ENCODE results near the gene RAB31. TPM values are rescaled to one million over a fixed set of nuclear protein-coding genes. Genes with fewer than 3 reads are reported as not detected.

Gene RAB31
- polyA plus RNA-seq, 1 donor from 2014 or later, result 16.3 TPM

- no peak overlapping the region for H3K27ac ChIP-seq (ENCODE audit: low read length)
- no peak for TF ChIP-seq EP300 (conservative IDR thresholded peaks at IDR 0.05; ENCODE audit: poor library complexity, severe bottlenecking)
- no peak for TF ChIP-seq EZH2 (IDR thresholded peaks at IDR 0.05; ENCODE audit: borderline replicate concordance, insufficient read depth, low read length, poor library complexity, severe bottlenecking)
- TF ChIP-seq RAD21 (conservative IDR thresholded peaks at IDR 0.05), result no peak
- TF ChIP-seq REST (IDR thresholded peaks at IDR 0.05; ENCODE audit: borderline replicate concordance), result no peak
- TF ChIP-seq TAF1 (IDR thresholded peaks at IDR 0.05; ENCODE audit: low read depth), result no peak
- TF ChIP-seq POLR2AphosphoS5 (IDR thresholded peaks at IDR 0.05), result no peak
- TF ChIP-seq SMC3 (conservative IDR thresholded peaks at IDR 0.05; ENCODE audit: poor library complexity), result no peak
- TF ChIP-seq MXI1 (conservative IDR thresholded peaks at IDR 0.05; ENCODE audit: poor library complexity, severe bottlenecking), result no peak
- no peak for TF ChIP-seq CTCF (IDR thresholded peaks at IDR 0.05; ENCODE audit: poor library complexity, severe bottlenecking)
- no peak overlapping the region for H2AFZ ChIP-seq (ENCODE audit: low read depth, low read length)
- no peak overlapping the region for H3K4me2 ChIP-seq (ENCODE audit: low read length)
- no peaks in the 10 kb centered on the region for H3K36me3 ChIP-seq (ENCODE audit: insufficient read depth, low read length)
- H3K27me3 ChIP-seq (ENCODE audit: insufficient read depth, low read depth, low read length), result no peaks in the 10 kb centered on the region
- no peaks in the 10 kb centered on the region for H4K20me1 ChIP-seq (ENCODE audit: insufficient read depth)
- H3K79me2 ChIP-seq (replicated peaks; ENCODE audit: insufficient read depth, low read length), result no peaks in the 10 kb centered on the region
- H3K4me3 ChIP-seq (ENCODE audit: low read length), result no peak overlapping the region
- no peaks in the 10 kb centered on the region for H3F3A ChIP-seq (ENCODE audit: insufficient read depth, low read length, poor library complexity, severe bottlenecking)
- no peaks in the 10 kb centered on the region for H3K9me3 ChIP-seq (ENCODE audit: low read length)
- H3K9ac ChIP-seq (ENCODE audit: low read length), result no peak overlapping the region
- H3K9me2 ChIP-seq (ENCODE audit: insufficient read depth, low read length), result no peaks in the 10 kb centered on the region
These were observed 78.9 kb downstream of the RAB31 start for GRCh38 chr18:9787036-9787435.

- Histone ChIP-seq H3K4me3 (ENCODE audit: low read length) (no peak overlapping the region), H3K36me3 (ENCODE audit: insufficient read depth, low read length) (no peaks in the 10 kb centered on the region), H3K9me3 (ENCODE audit: low read length) (no peaks in the 10 kb centered on the region), H3K9me2 (ENCODE audit: insufficient read depth, low read length) (no peaks in the 10 kb centered on the region), H3F3A (ENCODE audit: insufficient read depth, low read length, poor library complexity, severe bottlenecking) (no peaks in the 10 kb centered on the region), H2AFZ (ENCODE audit: low read depth, low read length) (no peak overlapping the region), H3K4me2 (ENCODE audit: low read length) (no peak overlapping the region), H3K9ac (ENCODE audit: low read length) (no peak overlapping the region), H3K27ac (ENCODE audit: low read length) (no peak overlapping the region), H3K79me2 (replicated peaks; ENCODE audit: insufficient read depth, low read length) (no peaks in the 10 kb centered on the region), H4K20me1 (ENCODE audit: insufficient read depth) (no peaks in the 10 kb centered on the region), H3K27me3 (ENCODE audit: insufficient read depth, low read depth, low read length) (no peaks in the 10 kb centered on the region)
- TF ChIP-seq EP300 (conservative IDR thresholded peaks at IDR 0.05; ENCODE audit: poor library complexity, severe bottlenecking) (no peak), EZH2 (IDR thresholded peaks at IDR 0.05; ENCODE audit: borderline replicate concordance, insufficient read depth, low read length, poor library complexity, severe bottlenecking) (no peak), POLR2AphosphoS5 (IDR thresholded peaks at IDR 0.05) (no peak)
These were observed 79.6 kb downstream of the RAB31 start for GRCh38 chr18:9787712-9788111.

- Histone ChIP-seq H2AFZ (ENCODE audit: low read depth, low read length) (no peak overlapping the region), H3K27me3 (ENCODE audit: insufficient read depth, low read depth, low read length) (no peaks in the 10 kb centered on the region), H3K9ac (ENCODE audit: low read length) (no peak overlapping the region), H4K20me1 (ENCODE audit: insufficient read depth) (no peaks in the 10 kb centered on the region), H3K36me3 (ENCODE audit: insufficient read depth, low read length) (no peaks in the 10 kb centered on the region), H3K4me2 (ENCODE audit: low read length) (no peak overlapping the region), H3K9me3 (ENCODE audit: low read length) (no peaks in the 10 kb centered on the region), H3K79me2 (replicated peaks; ENCODE audit: insufficient read depth, low read length) (no peaks in the 10 kb centered on the region), H3K4me3 (ENCODE audit: low read length) (no peak overlapping the region), H3K9me2 (ENCODE audit: insufficient read depth, low read length) (no peaks in the 10 kb centered on the region), H3K27ac (ENCODE audit: low read length) (no peak overlapping the region), H3F3A (ENCODE audit: insufficient read depth, low read length, poor library complexity, severe bottlenecking) (no peaks in the 10 kb centered on the region)
- no peak for TF ChIP-seq TAF1 (IDR thresholded peaks at IDR 0.05; ENCODE audit: low read depth)
- no peak for TF ChIP-seq RAD21 (conservative IDR thresholded peaks at IDR 0.05)
- TF ChIP-seq EZH2 (IDR thresholded peaks at IDR 0.05; ENCODE audit: borderline replicate concordance, insufficient read depth, low read length, poor library complexity, severe bottlenecking), result no peak
- TF ChIP-seq EP300 (conservative IDR thresholded peaks at IDR 0.05; ENCODE audit: poor library complexity, severe bottlenecking), result no peak
- TF ChIP-seq MXI1 (conservative IDR thresholded peaks at IDR 0.05; ENCODE audit: poor library complexity, severe bottlenecking), result no peak
- no peak for TF ChIP-seq REST (IDR thresholded peaks at IDR 0.05; ENCODE audit: borderline replicate concordance)
- TF ChIP-seq POLR2AphosphoS5 (IDR thresholded peaks at IDR 0.05), result no peak
- TF ChIP-seq CTCF (IDR thresholded peaks at IDR 0.05; ENCODE audit: poor library complexity, severe bottlenecking), result no peak
- TF ChIP-seq SMC3 (conservative IDR thresholded peaks at IDR 0.05; ENCODE audit: poor library complexity), result no peak
These were observed 80.0 kb downstream of the RAB31 start for GRCh38 chr18:9788140-9788539.

All from neural cell (in vitro differentiated cells).